NT2/D1 (cell line): ENCODE data around the gene MTCP1.

ENCODE experiments used
- DNase-seq: peaks from one replicate; pipeline ENCODE4 v3.0.0-alpha.2; 2011; ENCODE audit warnings: low read depth, low spot score
- H3K27me3 ChIP-seq: 2 replicates; pipeline ENCODE4 v1.6.0; 2011; ENCODE audit warnings: mild to moderate bottlenecking; ENCODE audit not compliant: insufficient read length, insufficient read depth
- H3K36me3 ChIP-seq: 2 replicates; pipeline ENCODE4 v1.6.1; 2011; ENCODE audit warnings: mild to moderate bottlenecking, low read length, mixed read lengths; ENCODE audit not compliant: insufficient read depth, insufficient read length
- H3K4me1 ChIP-seq: 2 replicates; pipeline ENCODE4 v1.5.1; 2011; ENCODE audit not compliant: insufficient read depth, insufficient read length
- H3K4me3 ChIP-seq: 2 replicates; pipeline ENCODE4 v1.5.1; 2011; ENCODE audit warnings: low read depth; ENCODE audit not compliant: insufficient read length
- H3K9ac ChIP-seq: 2 replicates; pipeline ENCODE4 v1.6.0; 2011; ENCODE audit warnings: low read depth; ENCODE audit not compliant: insufficient read length
- H3K9me3 ChIP-seq: 2 replicates; pipeline ENCODE4 v1.5.1; 2011; ENCODE audit warnings: mild to moderate bottlenecking, low read length; ENCODE audit not compliant: insufficient read depth
- SUZ12 ChIP-seq: IDR thresholded peaks from 2 replicates; pipeline ENCODE4 v1.6.1; 2011; ENCODE audit not compliant: insufficient read length, insufficient read depth; ENCODE audit errors: extremely low read depth
- YY1 ChIP-seq: IDR thresholded peaks from 2 replicates; pipeline ENCODE4 v1.6.1; 2011; ENCODE audit not compliant: insufficient read length, insufficient read depth
- ZNF274 ChIP-seq: IDR thresholded peaks from 2 replicates; pipeline ENCODE4 v1.6.1; 2011; ENCODE audit warnings: mild to moderate bottlenecking, low read depth, low read length

The MTCP1 gene

GRCh38 chrX:155070975-155071693, at the start of gene MTCP1, which contains the start of the genes BRCC3 and CMC4:
TSS of gene MTCP1 (minus strand) at chrX:155071136. CDS start at chrX:155066010, 5,126 bp downstream.
TSS of gene BRCC3 (plus strand) at chrX:155071508. CDS start at chrX:155071528, 20 bp downstream.
TSS of gene CMC4 (minus strand) at chrX:155071136. CDS start at chrX:155064023, 7,113 bp downstream.
- no peaks in the 10 kb centered on the region for H3K9me3 ChIP-seq
- H3K9ac ChIP-seq = peak within 1 kb of the TSS; percentile 91
- TF ChIP-seq SUZ12 (no peak), ZNF274 (no peak), YY1 (no peak)
- peaks cover 11% of the 10 kb centered on the region for H3K36me3 ChIP-seq
- H3K4me1 ChIP-seq = no peaks in the 10 kb centered on the region
- peak; percentile 42 for DNase-seq
- H3K27me3 ChIP-seq = no peaks in the 10 kb centered on the region
- H3K4me3 ChIP-seq = peak within 1 kb of the TSS; percentile 73

GRCh38 chrX:155115174-155115819, 44.4 kb upstream of the MTCP1 start:
- no peak for TF ChIP-seq ZNF274
- no peak for TF ChIP-seq YY1
- TF ChIP-seq SUZ12 = no peak
- no peak for DNase-seq
- H3K9ac ChIP-seq = no peak overlapping the region

GRCh38 chrX:155113097-155113496, 42.2 kb upstream of the MTCP1 start:
- DNase-seq = no peak
- TF ChIP-seq SUZ12 (no peak), ZNF274 (no peak), YY1 (no peak)
- no peak overlapping the region for H3K9ac ChIP-seq
- no peaks in the 10 kb centered on the region for H3K4me1 ChIP-seq
- H3K4me3 ChIP-seq = no peak overlapping the region
- no peaks in the 10 kb centered on the region for H3K36me3 ChIP-seq
- H3K9me3 ChIP-seq = no peaks in the 10 kb centered on the region
- H3K27me3 ChIP-seq = no peaks in the 10 kb centered on the region

More at GRCh38 chrX:155115174-155115819, 44.4 kb upstream of the MTCP1 start:
- Histone ChIP-seq H3K4me1 (no peaks in the 10 kb centered on the region), H3K27me3 (no peaks in the 10 kb centered on the region), H3K36me3 (peaks cover 3% of the 10 kb centered on the region), H3K9me3 (no peaks in the 10 kb centered on the region), H3K4me3 (no peak overlapping the region)

- H3K9me3 ChIP-seq = no peaks in the 10 kb centered on the region
- H3K9ac ChIP-seq = no peak overlapping the region
- no peaks in the 10 kb centered on the region for H3K27me3 ChIP-seq
- no peaks in the 10 kb centered on the region for H3K36me3 ChIP-seq
- no peak for TF ChIP-seq ZNF274
- TF ChIP-seq SUZ12 = no peak
- TF ChIP-seq YY1 = no peak
- no peak overlapping the region for H3K4me3 ChIP-seq
- DNase-seq = no peak
- H3K4me1 ChIP-seq = no peaks in the 10 kb centered on the region
Observed at GRCh38 chrX:155112171-155112570, 41.2 kb upstream of the MTCP1 start.

- no peak for DNase-seq
- H3K4me1 ChIP-seq = no peaks in the 10 kb centered on the region
- H3K27me3 ChIP-seq = no peaks in the 10 kb centered on the region
- H3K9ac ChIP-seq = no peak overlapping the region
- no peaks in the 10 kb centered on the region for H3K36me3 ChIP-seq
- TF ChIP-seq YY1 (no peak), ZNF274 (no peak), SUZ12 (no peak)
- no peaks in the 10 kb centered on the region for H3K9me3 ChIP-seq
- no peak overlapping the region for H3K4me3 ChIP-seq
Observed at GRCh38 chrX:155108427-155108826, 37.5 kb upstream of the MTCP1 start.

GRCh38 chrX:155105919-155106318, 35.0 kb upstream of the MTCP1 start:
- H3K4me3 ChIP-seq = no peak overlapping the region
- no peaks in the 10 kb centered on the region for H3K27me3 ChIP-seq
- TF ChIP-seq YY1 (no peak), SUZ12 (no peak), ZNF274 (no peak)
- H3K9me3 ChIP-seq = no peaks in the 10 kb centered on the region
- no peaks in the 10 kb centered on the region for H3K4me1 ChIP-seq
- no peaks in the 10 kb centered on the region for H3K36me3 ChIP-seq
- no peak for DNase-seq
- no peak overlapping the region for H3K9ac ChIP-seq

- H3K27me3 ChIP-seq = no peaks in the 10 kb centered on the region
- no peak for DNase-seq
- no peaks in the 10 kb centered on the region for H3K9me3 ChIP-seq
- H3K9ac ChIP-seq = no peak overlapping the region
- TF ChIP-seq ZNF274 (no peak), YY1 (no peak), SUZ12 (no peak)
- no peaks in the 10 kb centered on the region for H3K4me1 ChIP-seq
- H3K36me3 ChIP-seq = peaks cover 11% of the 10 kb centered on the region
- no peak overlapping the region for H3K4me3 ChIP-seq
Observed at GRCh38 chrX:155094468-155095061, 23.6 kb upstream of the MTCP1 start.
